ENCODE data around the gene SRRM4. TPM values are rescaled to one million over a fixed set of nuclear protein-coding genes. Genes with fewer than 3 reads are reported as not detected.
"Not testable (repeated sequence)": the region's sequence is repeated elsewhere in the genome, so short reads cannot be mapped to it uniquely, and the experiment has no call there.

Gene SRRM4
- total RNA-seq, 1 donor from 2014 or later = not detected

DNA sequence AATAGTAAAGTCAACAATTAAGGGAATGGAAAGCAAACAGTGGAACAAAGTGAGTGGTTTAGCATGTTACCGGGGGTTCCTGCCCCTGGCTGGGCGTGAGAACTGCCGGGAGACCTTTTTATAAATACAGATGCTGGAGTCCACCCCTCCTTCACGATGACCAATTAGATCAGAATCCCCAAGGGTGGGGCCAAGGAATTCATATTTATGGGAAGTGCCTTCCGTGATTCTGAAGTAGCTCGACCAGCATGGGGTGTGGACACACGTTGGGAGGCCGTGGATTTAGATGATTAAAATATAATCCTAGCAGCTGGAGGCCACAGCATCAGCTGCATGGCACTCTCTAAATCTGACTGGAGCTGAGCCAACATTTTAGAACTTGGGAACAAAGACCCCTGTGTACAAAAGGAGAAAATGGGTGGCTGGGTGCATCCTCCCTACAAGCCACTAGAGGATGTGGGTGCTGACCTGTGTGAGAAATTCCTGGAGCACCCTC lies 87.9 kb downstream of the SRRM4 start:
- no peak for DNase-seq (ENCODE audit: extremely low read depth, low read depth, low spot score)

DNA sequence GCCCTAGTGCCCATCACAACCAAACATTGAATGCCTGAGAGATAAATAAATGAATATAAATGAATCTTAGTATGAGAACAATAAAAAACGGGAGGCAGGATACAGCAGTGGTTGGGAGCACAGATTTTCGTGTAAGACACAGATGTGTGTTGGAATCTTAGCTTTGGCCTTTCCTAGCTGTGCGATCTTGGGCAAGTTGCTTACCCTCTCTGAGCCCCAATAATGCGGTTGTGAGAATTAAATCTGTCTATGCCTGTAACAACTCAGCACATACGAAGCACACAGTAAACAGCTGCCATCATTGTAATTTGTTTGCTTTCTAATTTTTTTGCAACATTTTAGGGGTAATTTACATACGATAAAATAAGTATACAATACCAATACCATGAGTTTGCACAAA lies 89.8 kb downstream of the SRRM4 start:
- no peak for DNase-seq (ENCODE audit: extremely low read depth, low read depth, low spot score)

DNA sequence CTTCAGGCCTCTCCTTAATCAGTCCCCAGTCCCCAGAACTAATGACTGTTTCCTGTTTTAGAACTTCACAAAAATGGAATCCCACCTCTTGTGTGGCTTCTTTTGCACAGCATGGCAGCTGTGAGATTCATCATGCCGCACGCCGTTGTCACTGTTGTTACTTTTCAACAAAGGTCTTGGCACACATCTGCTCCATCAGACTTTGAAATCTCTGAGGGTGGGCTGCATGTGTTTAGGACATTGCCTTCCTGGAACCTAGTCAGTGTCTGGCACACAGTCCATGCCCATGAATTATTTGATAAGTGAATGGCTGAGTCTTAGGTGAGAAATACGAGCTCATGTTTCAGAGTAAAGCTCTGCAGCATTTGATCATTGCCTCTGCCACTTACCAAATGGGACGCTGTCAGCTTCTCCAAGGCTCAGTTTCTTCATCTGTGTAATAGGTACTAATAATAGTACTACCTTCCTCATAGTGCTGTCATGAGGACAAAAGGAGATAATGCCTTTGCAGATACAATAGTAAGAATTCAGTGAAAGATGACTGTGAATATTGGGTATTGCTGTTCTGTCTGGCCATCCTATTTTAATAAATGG lies 90.4 kb downstream of the SRRM4 start:
- no peak for DNase-seq (ENCODE audit: extremely low read depth, low read depth, low spot score)

DNA sequence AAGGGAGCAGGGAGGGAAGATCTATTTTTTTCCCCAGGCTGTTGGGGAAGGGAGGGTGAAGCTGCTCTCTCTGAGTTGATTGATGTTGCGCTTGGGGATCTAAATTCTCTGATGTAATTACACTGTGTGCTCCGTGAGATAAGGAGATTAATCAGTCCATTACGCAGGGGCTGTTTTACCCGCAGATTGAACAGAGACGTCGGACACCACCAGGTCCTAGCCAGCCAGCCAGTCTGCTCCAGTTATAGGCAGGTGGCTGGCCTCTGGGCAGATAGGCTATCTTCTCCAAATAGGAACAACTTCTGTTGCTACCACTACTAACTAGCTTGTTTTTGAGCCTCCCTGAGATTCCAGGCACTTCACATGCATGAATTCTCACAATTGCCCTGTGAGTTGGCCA lies 91.1 kb downstream of the SRRM4 start:
- no peak for DNase-seq (ENCODE audit: extremely low read depth, low read depth, low spot score)

DNA sequence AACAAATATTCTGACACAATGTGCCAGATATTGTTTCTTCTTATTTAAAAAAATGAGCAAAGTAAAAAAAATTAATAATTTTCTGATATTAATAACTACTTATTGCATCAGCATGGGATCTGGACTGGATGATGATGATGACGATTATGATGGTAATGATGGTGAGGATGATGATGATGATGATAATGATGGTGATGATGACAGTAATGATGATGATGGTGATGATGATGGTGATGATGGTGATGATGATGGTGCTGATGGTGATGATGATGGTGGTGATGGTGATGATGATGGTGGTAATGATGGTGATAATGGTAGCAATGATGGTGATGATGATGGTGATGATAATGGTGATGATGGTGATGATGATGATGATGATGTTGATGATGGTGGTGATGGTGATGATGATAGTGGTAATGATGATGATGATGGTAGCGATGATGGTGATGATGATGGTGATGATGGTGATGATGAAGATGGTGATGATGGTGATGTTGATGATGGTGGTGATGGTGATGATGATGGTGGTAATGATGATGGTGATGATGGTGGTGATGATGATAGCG lies 94.0 kb downstream of the SRRM4 start:
- DNase-seq (ENCODE audit: extremely low read depth, low read depth, low spot score) = no peak

DNA sequence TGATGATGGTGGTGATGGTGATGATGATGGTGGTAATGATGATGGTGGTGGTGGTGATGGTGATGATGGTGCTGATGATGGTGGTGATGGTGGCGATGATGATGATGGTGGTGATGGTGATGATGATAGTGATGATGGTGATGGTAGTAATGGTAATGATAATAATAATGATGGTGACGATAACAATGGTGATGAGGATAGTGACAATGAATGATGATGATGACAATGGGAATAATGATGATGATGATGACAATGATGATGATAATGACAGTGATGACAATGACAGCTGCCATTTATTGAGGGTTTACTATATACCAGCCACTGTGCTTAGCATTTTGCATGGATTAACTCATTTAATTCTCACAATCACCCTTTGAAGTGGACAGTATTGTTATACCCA lies 94.6 kb downstream of the SRRM4 start:
- no peak for DNase-seq (ENCODE audit: extremely low read depth, low read depth, low spot score)

DNA sequence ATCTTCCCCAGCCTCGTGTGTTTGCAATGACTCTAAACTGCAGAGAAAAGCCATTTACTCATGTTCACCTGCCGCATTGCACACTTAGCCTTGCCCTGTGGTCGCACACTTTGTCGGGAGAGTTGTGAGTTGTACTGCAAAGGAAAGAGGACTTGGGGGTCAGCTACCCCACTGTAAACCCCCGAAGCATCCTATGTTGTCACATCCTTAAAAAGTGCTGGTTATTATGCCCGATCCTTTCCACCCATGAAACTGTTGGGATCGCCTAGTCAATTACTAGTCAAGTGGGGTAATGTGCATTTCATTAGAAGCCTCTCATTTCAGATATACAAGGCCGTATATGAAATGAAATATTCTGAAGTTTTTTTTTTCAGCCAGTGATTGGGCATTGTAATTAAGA lies 98.2 kb downstream of the SRRM4 start:
- no peak for DNase-seq (ENCODE audit: extremely low read depth, low read depth, low spot score)

DNA sequence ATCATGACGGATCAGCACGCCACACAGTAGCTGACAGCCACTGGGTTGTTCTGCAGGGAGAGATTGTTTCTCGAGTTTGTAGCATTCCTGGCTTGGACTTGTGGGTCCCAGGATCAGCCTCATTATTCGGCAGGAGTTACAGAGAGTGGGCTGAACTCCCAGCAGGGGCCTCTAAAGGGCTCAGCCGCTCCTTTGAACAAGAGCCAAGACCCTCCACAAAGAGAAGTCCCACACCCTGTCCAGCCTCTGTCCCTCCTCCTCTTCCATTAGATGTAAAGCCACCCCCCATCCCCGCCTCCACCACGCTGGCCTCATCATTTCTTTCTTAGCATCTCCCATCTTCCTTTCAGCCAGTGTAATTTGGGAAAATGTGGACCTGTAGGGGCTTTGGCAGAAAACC lies 100.7 kb downstream of the SRRM4 start:
- DNase-seq (ENCODE audit: extremely low read depth, low read depth, low spot score) = no peak

DNA sequence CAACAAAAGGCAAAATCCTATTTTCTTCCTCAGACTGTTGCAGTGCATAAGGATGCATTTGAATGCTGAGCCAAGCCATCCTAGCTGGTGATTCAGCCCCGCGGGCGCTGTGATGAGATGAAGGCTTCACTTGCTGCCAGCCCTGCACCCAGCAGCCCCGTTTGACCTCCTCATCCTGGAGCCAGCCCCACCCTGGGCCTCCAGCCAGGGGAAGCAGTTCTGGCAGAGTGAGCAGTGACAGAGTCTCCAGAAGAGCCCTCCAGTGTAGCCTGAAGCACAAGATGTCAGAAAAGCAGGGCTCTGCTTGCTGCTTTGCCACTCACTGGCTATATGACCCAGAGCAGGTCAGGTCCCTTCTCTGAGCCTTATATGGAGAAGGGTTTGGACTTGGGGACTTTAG lies 101.2 kb downstream of the SRRM4 start:
- DNase-seq (ENCODE audit: extremely low read depth, low read depth, low spot score) = no peak

DNA sequence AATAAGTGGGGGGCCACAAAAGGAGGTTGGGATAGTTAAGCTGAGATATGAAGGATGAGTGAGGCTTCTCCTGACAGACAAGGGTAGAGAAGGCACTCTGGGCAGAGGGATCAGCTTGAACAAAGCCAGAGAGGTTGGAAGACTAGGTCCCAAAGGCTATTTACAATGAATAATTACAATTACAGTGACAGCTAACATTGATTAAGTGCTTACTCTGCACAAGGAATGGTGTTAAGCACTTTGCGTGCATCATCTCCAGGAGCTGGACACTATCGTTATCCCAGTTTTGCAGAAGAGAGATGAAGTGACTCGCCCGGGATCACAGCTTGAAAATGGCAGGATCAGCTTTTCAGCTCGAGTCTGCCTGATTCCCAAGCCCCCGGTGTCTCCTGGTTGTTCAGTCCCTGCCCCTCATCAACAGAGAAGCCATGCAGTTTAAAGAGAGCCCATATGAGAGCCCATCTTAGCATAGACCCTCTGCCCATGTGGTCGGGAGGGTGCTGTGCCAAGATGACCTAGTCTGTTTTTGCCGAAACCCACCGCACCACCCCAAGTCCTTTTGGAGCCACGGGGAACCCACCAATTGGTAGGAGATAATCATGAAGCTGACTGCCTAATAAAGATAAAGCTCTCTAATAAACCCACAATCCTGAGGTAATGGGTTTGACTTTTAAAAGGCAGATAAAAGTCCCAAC lies 107.5 kb downstream of the SRRM4 start:
- DNase-seq (ENCODE audit: extremely low read depth, low read depth, low spot score) = no peak

DNA sequence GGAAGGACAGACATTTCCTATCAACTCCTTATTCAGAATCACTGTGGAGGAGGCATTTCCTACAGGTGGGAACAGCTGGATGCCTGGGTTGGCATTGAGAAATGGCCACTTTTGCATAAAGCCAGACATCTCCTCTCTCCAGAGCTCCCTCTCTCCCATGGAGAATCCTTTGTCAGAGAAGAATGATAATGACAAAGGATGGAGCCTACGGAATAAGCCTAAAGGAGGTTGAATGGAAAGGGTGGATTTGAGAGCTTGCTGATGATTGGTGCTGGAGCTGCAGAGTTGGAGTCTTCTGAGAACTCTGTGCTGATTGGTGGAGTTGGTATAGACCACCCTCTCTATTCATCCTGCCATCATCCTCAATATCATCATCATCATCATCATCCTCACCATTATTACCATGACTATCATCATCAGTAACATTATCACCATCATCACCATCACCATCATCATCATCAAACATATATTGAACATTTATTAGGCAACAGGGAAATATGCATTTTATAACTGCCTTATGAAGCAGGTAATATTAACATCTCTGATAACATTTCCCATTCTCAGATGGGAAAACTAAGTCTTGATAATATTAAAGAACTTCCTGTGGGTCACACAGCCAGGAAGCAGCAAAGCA lies 108.2 kb downstream of the SRRM4 start:
- no peak for DNase-seq (ENCODE audit: extremely low read depth, low read depth, low spot score)

DNA sequence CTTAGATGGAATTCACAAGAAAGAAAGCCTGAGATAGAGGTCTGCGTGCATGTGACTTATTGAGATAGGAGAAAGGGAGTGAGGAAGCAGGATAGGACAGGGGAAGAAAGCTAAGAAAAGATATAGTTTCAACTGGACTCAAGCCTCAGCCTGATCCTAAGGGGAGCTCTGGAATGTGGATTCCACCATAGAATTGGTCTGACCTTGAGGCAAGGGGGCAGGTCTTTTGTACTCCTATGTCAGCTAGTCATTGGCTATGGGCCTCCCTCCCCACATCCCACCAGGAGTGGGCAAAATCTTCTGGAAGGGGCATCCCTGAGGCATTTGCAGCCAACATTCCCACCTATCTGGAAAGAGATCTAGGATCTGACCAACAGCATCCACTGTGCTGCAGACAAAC lies 108.9 kb downstream of the SRRM4 start:
- no peak for DNase-seq (ENCODE audit: extremely low read depth, low read depth, low spot score)

DNA sequence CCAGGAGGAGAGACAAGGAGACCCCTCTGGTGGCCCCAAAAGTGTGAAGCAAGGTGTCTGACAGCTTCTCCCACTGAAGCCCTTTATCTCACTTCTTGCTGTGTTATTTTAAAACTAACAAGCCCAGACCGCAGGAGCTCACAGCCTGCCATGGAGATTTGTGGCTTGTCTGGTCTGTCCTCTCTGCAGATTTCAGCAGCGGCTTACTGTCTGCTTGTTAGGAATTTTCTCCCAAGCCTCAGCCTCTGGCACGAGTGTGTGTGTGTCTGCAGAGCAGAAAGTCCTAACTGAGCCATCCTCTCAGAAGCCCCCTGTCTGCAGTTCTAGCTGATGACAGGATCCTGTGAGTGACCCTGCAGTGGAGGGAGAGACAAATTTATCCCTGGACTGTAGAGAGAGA lies 109.5 kb downstream of the SRRM4 start:
- DNase-seq (ENCODE audit: extremely low read depth, low read depth, low spot score) = no peak

DNA sequence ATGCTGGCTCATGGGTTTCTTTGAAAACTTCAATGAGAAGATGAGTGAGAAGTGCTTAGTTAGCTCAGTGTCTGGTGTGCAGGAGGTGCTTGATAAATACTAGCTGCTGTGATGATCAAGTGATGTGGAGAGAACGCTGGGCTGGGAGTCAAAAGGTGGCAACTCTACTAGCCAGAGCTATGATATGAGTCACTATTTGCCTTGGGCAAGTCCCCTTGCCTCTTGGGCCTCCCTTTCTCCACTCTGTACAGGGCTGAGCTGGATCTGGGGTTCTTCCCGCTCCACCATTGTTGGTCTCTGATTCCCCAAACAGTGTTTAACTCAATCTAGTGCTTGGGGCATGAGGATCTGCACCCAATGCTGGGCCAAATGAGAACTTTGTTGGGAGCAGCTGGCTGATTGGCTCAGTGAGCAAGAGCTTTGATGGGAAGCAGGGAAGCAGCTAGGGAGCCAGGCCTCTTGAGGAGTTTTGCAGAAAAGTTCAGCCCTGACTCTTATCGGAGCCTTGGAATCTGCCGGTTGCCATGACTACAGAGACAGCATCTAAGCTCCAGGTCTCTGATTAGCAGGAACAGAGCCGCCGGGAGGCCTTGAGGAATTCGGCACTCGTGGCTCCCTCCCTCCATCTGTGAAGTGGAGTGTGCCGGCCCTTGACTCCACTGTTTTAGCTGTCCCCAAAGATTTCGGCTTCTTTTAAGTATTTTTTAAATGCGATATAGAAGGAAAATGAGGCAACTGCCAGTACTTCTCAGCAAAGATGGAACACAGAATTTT lies 115.3 kb downstream of the SRRM4 start:
- no peak for DNase-seq (ENCODE audit: extremely low read depth, low read depth, low spot score)

DNA sequence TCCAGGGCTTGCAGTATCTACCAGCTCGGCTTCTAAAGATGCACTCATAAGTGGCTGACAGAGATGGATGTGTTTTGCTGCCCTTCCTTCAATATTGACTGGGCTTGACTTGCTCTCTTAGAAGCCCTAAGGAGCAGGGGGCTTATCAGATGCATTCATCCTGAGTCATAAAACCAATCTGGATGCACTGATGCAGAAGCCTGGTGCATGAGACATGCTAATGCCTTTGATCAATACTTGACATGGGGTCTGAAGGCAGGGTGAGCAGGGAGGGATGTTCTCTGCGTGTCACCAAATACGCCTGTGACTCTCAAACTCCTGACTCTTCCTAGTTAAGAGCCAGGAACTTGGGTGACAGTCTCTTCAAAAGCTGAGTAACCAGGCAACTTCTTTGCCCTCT lies 119.6 kb downstream of the SRRM4 start:
- DNase-seq (ENCODE audit: extremely low read depth, low read depth, low spot score) = no peak

DNA sequence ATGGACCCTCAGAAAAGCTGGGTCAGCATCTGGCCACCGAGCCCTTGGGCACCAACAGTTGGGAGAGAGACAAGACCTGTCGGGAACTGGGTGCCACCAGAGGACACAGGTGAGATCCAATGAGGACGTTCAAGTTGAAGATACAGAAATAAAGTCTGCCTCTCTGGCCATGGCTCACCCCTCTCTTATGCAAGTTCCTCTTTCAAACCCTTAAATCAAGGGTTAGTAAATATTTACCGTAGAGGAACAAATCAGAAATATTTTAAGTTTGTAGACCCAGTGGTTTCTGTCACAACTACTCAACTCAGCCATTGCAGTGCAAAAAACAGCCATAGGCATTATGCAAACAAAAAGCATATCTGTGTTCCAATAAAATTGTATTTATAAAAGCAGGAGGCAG lies 120.9 kb downstream of the SRRM4 start:
- DNase-seq (ENCODE audit: extremely low read depth, low read depth, low spot score) = no peak

DNA sequence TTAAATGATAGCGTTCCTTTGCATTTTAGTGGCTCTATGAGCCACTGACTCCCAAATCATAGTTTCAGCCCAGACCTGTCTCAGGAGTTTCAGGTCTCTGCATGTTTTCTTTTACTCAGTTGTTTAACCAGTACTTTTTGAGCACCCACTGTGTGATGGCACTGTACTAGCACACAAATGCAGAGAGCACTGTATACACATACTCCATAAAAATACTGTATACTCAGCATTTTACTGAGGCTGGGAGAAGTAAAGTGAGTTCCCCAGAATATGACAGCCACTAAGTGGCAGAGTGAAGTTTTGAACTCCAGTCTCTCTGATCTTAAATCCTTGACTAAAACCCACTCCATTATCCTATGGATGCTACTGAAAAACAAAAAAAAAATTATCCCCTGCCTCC lies 121.4 kb downstream of the SRRM4 start:
- DNase-seq (ENCODE audit: extremely low read depth, low read depth, low spot score) = no peak

DNA sequence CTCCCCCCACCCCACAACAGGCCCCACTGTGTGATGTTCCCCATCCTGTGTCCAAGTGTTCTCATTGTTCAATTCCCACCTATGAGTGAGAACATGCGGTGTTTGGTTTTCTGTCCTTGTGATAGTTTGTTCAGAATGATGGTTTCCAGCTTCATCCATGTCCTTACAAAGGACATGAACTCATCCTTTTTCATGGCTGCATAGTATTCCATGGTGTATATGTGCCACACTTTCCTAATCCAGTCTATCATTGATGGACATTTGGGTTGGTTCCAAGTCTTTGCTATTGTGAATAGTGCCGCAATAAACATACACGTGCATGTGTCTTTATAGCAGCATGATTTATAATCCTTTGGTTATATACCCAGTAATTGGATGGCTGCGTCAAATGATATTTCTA lies 123.6 kb downstream of the SRRM4 start:
- DNase-seq (ENCODE audit: extremely low read depth, low read depth, low spot score) = not testable (repeated sequence)

DNA sequence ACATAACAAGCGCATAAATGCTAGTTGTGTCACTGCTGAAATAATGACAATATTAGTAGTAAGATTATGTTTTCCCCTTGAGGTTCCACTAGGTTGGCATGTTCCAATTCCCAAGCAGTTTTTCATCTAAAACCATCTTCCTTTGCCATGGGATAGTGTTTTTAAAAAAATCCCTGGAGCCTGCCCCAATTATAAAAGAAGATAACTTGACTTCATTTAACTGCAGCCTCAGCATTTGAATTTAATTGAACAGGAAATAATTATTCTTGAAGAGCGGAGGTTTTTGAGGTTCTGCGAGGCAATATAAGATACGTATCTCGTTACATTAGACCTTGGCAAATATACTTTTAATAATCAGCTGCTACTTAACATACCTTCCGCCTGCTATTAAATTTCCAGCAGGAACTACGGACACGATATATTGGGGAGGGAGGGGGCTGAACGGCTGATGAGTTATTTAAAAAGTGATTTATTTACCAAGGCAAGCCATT lies 132.2 kb downstream of the SRRM4 start:
- no peak for DNase-seq (ENCODE audit: extremely low read depth, low read depth, low spot score)

DNA sequence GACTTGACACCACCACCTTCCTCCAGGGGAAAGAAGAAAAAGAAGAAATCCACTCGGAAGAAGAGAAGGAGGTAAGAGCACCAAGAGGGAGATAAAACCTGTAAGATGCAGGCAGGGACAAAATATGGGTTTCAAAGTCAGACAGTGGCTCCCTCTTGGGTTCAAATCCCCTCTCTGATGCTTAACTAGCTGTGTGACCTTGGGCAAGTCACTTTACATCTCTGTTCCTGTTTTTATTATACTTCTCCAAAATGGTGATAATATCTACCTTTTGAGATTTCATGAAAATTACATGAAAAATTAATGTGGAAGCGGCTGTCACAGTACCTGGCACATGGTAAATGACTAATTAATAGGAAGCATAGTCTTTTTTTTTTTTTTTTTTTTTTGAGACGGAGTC lies 133.0 kb downstream of the SRRM4 start:
- no peak for DNase-seq (ENCODE audit: extremely low read depth, low read depth, low spot score)

DNA sequence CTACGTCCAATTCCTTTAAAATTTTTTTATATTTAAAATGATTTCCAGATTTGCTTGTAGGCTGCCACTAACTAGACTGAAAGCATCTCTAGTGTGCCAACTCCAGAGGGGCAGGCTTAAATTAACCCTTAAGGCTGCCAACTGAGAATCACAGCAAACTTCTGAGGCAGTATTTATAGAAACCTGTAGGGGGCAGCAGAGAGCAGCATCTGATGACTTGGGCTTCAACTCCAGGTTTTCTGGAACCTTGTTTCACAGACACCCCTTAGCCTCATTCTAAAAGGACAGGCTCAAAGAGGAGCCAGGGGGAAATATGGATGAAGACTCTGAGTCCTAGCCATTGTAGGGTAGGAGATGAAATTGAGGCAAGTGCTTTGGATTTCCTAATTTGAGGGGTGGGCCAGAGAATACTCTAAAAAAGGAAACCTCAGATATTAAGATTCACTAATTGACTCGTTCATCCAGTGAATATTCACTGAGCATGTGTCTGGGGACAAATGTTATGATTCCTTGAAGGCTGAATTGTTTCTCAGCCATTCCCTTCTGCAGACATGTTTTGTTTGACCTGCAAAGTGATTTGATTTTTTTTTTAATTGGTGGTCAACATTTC lies 134.1 kb downstream of the SRRM4 start:
- no peak for DNase-seq (ENCODE audit: extremely low read depth, low read depth, low spot score)
